Mucosa of descending colon (tissue), 3 donors: ENCODE measurements around the gene MRPL20. TPM values are rescaled to one million over a fixed set of nuclear protein-coding genes. Genes with fewer than 3 reads are reported as not detected.
A peak's percentile ranks its signal among the peaks of the same experiment; 100 is the strongest.

Experiments used
- ATAC-seq: fragments of 200-7000 bp; cut with Tn5 transposase; one replicate; pipeline ENCODE4 v1.9.1; 2020; ENCODE audit warnings: mild to moderate bottlenecking, moderate library complexity
- DNase-seq, 3 donors: peaks; one replicate each; pipeline ENCODE4 v3.0.0-alpha.2; 2020
- H3K36me3 ChIP-seq: fragments of 200-600 bp; one replicate; pipeline ENCODE4 v1.8.0; 2021; ENCODE audit warnings: low read depth, mild to moderate bottlenecking
- H3K4me1 ChIP-seq: fragments of 200-600 bp; one replicate; pipeline ENCODE4 v1.8.0; 2021; ENCODE audit warnings: low read depth, mild to moderate bottlenecking
- H3K4me3 ChIP-seq: fragments of 200-600 bp; one replicate; pipeline ENCODE4 v1.8.0; 2021; ENCODE audit warnings: mild to moderate bottlenecking
- H3K9me3 ChIP-seq: fragments of 200-600 bp; one replicate; pipeline ENCODE4 v1.8.0; 2021; ENCODE audit warnings: mild to moderate bottlenecking
- CTCF ChIP-seq: fragments of 200-600 bp; IDR thresholded peaks from one replicate; pipeline ENCODE4 v1.8.0; 2022; ENCODE audit warnings: antibody characterized with exemption, mild to moderate bottlenecking
- intact Hi-C, 2 donors: fragments of 100-400 bp; cut with DNase I in 1 of 2; cut with micrococcal nuclease in 1 of 2; formaldehyde crosslinking; loops; one replicate each; pipeline versions ENCODE4 v1.11.0 to v1.11.1; 2022; cut with DNase I, micrococcal nuclease
- total RNA-seq, 3 donors: library from RNA; stranded (reverse); fragmentation: NEBNext Ultra II Directional in 2 of 3; extraction: Animal tissue kit (Norgen Biotek cat#: 25700) in 2 of 3; gene quantifications; one replicate each; pipeline versions ENCODE4 v1.2.1 to v1.2.4, GENCODE V29; 2021 to 2023
- donor health status: DM: no; HTN: no; CAD: no; lungs with moderate emphysema.
- donor health status: DM: no; HTN: no; CAD: no.
- donor health status: DM: no; HTN: yes; CAD: no.

Gene MRPL20
- total RNA-seq, 3 donors from 2014 or later = 75.7 to 106 (median 105) TPM

- intact Hi-C loops = no loop called here
- peaks cover 17% of the 10 kb centered on the region for H3K4me1 ChIP-seq
- DNase-seq (no peak), ATAC-seq (peak; percentile 3)
- peak overlapping the region; percentile 94 for H3K4me3 ChIP-seq
- peaks cover 4% of the 10 kb centered on the region for H3K36me3 ChIP-seq
- H3K9me3 ChIP-seq = no peaks in the 10 kb centered on the region
- no peak for TF ChIP-seq CTCF
Measured at GRCh38 chr1:1398677-1399186, 8.4 kb downstream of the MRPL20 start.

DNA sequence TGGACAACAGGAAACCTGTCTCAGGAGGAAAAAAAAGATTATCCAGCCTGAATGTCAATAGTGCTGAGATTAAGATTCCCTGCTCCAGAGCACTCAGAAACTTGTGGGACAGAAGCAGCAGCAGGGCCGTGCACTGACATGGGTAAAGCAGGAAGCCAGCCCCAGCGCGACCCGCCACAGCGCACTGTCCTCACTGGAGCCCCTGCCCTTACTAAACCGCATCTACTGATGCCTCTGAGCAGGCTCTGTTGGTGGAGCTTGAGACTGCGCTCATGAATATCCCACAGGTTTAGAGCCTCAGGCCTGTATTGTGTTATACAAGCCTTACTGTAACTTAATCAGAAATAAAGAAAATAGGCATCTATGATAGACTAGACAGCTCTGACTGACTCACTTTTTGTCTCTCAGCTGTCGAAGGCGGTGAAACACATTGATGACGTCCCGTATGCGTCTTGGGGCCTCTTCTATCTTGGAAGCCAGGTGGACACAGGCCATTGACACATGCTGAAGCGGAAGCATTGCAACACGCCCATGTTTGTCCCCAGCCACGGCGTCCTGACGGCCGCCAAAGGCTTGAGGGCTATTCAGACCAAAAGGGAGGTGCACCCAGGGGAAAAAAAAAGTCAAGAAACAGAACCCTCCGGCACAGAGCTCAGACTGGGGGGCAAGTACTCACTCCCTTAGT, 9.1 kb downstream of the MRPL20 start:
- H3K9me3 ChIP-seq = no peaks in the 10 kb centered on the region
- DNase-seq (peak in 1 of 3 donors; percentile 32), ATAC-seq (no peak)
- peaks cover 17% of the 10 kb centered on the region for H3K4me1 ChIP-seq
- no peak for TF ChIP-seq CTCF
- no peak overlapping the region for H3K4me3 ChIP-seq
- intact Hi-C loops = no loop called here
- peaks cover 4% of the 10 kb centered on the region for H3K36me3 ChIP-seq

DNA sequence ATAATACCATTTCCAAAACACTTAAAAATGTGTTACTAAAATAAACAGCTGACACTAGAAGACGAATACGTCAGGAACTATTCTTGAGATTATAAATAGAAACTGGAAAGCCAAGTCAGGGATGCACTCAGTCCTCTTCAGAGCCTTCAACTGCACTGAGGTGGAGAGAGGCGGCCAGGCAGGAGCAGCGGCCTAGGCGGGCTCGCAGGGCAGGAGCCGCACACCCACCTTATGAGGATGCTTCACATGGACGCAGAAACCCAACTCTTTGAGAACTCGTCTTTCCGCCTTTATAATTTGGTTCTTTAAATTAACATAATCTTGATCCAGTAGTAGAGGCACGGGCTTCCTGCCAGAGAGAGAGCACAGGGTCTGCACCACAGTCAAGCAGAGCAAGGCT, 11.9 kb downstream of the MRPL20 start:
- TF ChIP-seq CTCF = no peak
- Histone ChIP-seq H3K4me1 (peaks cover 11% of the 10 kb centered on the region), H3K9me3 (no peaks in the 10 kb centered on the region), H3K4me3 (no peak overlapping the region), H3K36me3 (peaks cover 21% of the 10 kb centered on the region)
- no peak for DNase-seq
- intact Hi-C loops = no loop called here
- ATAC-seq = no peak

DNA sequence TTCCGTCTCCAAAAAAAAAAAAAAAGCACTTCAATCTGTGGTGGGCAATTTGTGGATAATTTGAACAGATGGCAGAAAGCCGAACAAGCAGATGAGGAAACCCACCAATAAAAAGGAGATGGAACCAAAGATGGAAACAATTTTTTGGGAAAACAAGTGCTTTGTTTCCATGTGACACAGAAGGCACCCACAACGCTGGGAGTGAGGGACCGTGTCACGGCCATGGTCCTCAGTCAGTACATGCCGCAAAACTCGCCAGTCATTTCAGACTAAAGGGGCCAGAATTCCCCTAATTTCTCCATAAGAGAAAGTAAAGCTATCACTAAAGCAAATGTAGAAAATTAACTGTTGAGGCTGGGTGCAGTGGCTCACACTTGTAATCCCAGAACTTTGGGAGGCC, 13.0 kb downstream of the MRPL20 start:
- intact Hi-C loops = no loop called here
- no peaks in the 10 kb centered on the region for H3K9me3 ChIP-seq
- peaks cover 9% of the 10 kb centered on the region for H3K4me1 ChIP-seq
- DNase-seq (no peak), ATAC-seq (no peak)
- TF ChIP-seq CTCF = no peak
- H3K4me3 ChIP-seq = no peak overlapping the region
- peaks cover 26% of the 10 kb centered on the region for H3K36me3 ChIP-seq

DNA sequence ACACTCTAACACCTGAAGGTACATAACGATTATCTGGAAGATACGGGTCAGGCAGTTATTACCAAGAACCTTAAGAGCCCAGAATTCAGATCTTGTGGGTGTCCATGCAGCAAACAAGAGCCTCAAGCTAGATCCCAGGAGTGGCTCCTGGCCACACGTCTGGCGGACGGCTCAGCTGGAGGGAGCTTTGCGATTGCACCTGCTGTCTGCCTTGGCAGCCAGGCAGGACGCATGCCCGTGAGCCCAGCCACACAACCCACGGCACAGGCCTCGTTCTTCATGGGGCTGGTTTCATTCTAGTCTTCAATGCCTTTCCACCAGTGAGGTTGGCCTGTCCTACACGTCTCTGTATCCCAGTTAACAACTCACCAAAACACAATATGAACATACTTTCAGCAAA, 13.7 kb downstream of the MRPL20 start:
- peaks cover 27% of the 10 kb centered on the region for H3K36me3 ChIP-seq
- intact Hi-C loops = no loop called here
- ATAC-seq = no peak
- TF ChIP-seq CTCF = no peak
- H3K4me3 ChIP-seq = no peak overlapping the region
- peaks cover 9% of the 10 kb centered on the region for H3K4me1 ChIP-seq
- H3K9me3 ChIP-seq = no peaks in the 10 kb centered on the region
- no peak for DNase-seq
